GM19099 (cell line): ENCODE measurements around the gene IGSF22.
A peak's percentile ranks its signal among the peaks of the same experiment; 100 is the strongest.

Source experiments
- POLR2A ChIP-seq: IDR thresholded peaks from 3 replicates; pipeline ENCODE4 v1.6.1; 2011; ENCODE audit warnings: low read depth; ENCODE audit not compliant: insufficient read length; ENCODE audit errors: extremely low read depth

IGSF22 gene

GRCh38 chr11:18726040-18726439 is at the start of gene IGSF22:
TSS of gene IGSF22 (minus strand) at chr11:18726188. CDS start at chr11:18724236, 1,952 bp downstream.
- TF ChIP-seq POLR2A: no peak

GRCh38 chr11:18774801-18775200 is 48.8 kb upstream of the IGSF22 start:
- TF ChIP-seq POLR2A: no peak

GRCh38 chr11:18773681-18774080 is 47.7 kb upstream of the IGSF22 start:
- TF ChIP-seq POLR2A: no peak

GRCh38 chr11:18773104-18773503 is 47.1 kb upstream of the IGSF22 start:
- TF ChIP-seq POLR2A: no peak

- no peak for TF ChIP-seq POLR2A
Observed at GRCh38 chr11:18772211-18772610, 46.2 kb upstream of the IGSF22 start.

- TF ChIP-seq POLR2A: no peak
Observed at GRCh38 chr11:18771266-18772035, 45.5 kb upstream of the IGSF22 start.

- no peak for TF ChIP-seq POLR2A
Observed at GRCh38 chr11:18770479-18771125, 44.6 kb upstream of the IGSF22 start.

- TF ChIP-seq POLR2A: no peak
Observed at GRCh38 chr11:18769802-18770456, 43.9 kb upstream of the IGSF22 start.

- no peak for TF ChIP-seq POLR2A
Observed at GRCh38 chr11:18768978-18769377, 43.0 kb upstream of the IGSF22 start.

GRCh38 chr11:18768472-18768901 is 42.5 kb upstream of the IGSF22 start:
- TF ChIP-seq POLR2A: peak; percentile 43

GRCh38 chr11:18766015-18766414 is 40.0 kb upstream of the IGSF22 start:
- TF ChIP-seq POLR2A: no peak

GRCh38 chr11:18765554-18765953 is 39.6 kb upstream of the IGSF22 start:
- no peak for TF ChIP-seq POLR2A

- no peak for TF ChIP-seq POLR2A
Observed at GRCh38 chr11:18761741-18762140, 35.8 kb upstream of the IGSF22 start.

GRCh38 chr11:18761144-18761543 is 35.2 kb upstream of the IGSF22 start:
- no peak for TF ChIP-seq POLR2A

- TF ChIP-seq POLR2A: no peak
Observed at GRCh38 chr11:18757811-18758210, 31.8 kb upstream of the IGSF22 start.

GRCh38 chr11:18756889-18757288 is 30.9 kb upstream of the IGSF22 start:
- TF ChIP-seq POLR2A: no peak

- no peak for TF ChIP-seq POLR2A
Observed at GRCh38 chr11:18754308-18754707, 28.3 kb upstream of the IGSF22 start.

GRCh38 chr11:18752502-18752901 is 26.5 kb upstream of the IGSF22 start:
- no peak for TF ChIP-seq POLR2A
